Mammary epithelial cell (primary cell): ENCODE data around the gene CDRT4.

ENCODE experiments used
- EZH2 ChIP-seq: IDR thresholded peaks from 2 replicates; pipeline ENCODE4 v1.6.1; 2012; ENCODE audit warnings: low read length, inconsistent platforms, borderline replicate concordance
- TF ChIP-seq, protein P1 (sequence below), 2 donors: IDR thresholded peaks in 1 of 2; conservative IDR thresholded peaks in 1 of 2; 2 replicates each; pipeline ENCODE4 v1.5.1; 2011 to 2012; ENCODE audit warnings: inconsistent platforms in 2 of 2, low read length in 2 of 2, mild to moderate bottlenecking in 2 of 2, control low read depth in 1 of 2, low read depth in 1 of 2; ENCODE audit not compliant: insufficient read depth in 1 of 2; ENCODE audit errors: extremely low read depth in 1 of 2

DNA sequence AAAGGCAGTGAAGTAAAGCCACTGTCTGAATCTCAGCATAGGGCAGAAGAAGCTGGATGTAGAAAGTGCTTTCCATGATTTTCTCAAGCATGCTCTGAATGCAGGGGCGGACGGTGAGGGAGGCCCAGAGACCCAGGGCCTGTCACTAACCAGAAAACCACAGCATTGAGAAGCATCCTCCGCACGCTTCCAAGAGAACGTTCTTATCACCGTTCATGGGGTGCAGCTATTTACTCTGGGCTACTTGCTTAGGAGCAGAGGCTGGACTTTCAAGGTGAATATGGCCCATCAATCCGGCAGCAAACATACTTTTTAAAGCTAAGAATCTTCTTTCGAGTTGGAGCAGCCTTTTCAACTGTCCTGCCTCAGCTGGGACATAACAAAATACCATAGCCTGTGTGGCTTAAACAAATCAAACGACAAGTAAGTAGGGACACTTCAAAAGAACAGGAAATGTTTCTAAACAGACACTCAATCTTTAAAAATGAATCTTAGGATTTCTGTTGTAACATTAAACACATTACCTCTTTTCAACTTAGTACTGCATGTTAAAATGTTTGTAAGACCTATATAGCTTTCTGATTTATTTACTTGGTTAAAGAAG, 46.5 kb upstream of the CDRT4 start:
- TF ChIP-seq, protein P1, sequence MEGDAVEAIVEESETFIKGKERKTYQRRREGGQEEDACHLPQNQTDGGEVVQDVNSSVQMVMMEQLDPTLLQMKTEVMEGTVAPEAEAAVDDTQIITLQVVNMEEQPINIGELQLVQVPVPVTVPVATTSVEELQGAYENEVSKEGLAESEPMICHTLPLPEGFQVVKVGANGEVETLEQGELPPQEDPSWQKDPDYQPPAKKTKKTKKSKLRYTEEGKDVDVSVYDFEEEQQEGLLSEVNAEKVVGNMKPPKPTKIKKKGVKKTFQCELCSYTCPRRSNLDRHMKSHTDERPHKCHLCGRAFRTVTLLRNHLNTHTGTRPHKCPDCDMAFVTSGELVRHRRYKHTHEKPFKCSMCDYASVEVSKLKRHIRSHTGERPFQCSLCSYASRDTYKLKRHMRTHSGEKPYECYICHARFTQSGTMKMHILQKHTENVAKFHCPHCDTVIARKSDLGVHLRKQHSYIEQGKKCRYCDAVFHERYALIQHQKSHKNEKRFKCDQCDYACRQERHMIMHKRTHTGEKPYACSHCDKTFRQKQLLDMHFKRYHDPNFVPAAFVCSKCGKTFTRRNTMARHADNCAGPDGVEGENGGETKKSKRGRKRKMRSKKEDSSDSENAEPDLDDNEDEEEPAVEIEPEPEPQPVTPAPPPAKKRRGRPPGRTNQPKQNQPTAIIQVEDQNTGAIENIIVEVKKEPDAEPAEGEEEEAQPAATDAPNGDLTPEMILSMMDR (conservative IDR thresholded peaks at IDR 0.05 in 1 of 2, IDR thresholded peaks at IDR 0.05 in 1 of 2; ENCODE audit: extremely low read depth in 1 of 2, insufficient read depth in 1 of 2, low read depth in 1 of 2, low read length in 2 of 2): no peak
- TF ChIP-seq EZH2: no peak
